DMS114 treated with DMSO at 0.1 percent for 48 hours (cell line): Measurements from ENCODE around the gene MS4A18.

Experiments
- DNase-seq: peaks from one replicate; lab custom pipeline; 2025; ENCODE audit not compliant: unreplicated experiment; lab: John Stamatoyannopoulos, UW

The MS4A18 gene

DNA sequence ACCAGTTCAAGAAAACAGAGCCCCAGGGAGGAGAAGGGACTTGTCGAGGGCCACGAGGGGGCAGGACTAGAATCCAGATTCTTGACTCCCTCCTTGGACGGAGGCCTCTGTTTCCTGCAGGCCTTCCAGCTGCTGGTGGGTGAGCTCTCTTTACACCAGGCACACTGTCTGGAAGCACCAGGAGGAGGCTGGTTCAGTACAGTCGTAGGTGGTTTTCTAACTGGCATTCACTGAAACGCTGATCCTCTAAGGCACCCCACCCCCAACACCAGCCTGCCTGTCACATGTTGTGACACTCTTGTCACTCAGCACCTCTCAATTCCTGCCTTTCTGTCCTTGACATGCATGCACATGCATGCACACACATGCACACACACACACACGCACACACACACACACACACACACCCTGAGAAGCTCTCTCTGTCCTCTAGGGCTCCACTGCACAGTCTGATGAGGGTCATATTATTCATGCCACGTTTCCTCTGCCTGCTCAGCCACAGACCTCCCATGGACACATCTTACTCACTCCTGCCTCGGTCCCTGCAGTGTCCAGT lies 61.4 kb downstream of the MS4A18 start:
- no peak for DNase-seq

DNA sequence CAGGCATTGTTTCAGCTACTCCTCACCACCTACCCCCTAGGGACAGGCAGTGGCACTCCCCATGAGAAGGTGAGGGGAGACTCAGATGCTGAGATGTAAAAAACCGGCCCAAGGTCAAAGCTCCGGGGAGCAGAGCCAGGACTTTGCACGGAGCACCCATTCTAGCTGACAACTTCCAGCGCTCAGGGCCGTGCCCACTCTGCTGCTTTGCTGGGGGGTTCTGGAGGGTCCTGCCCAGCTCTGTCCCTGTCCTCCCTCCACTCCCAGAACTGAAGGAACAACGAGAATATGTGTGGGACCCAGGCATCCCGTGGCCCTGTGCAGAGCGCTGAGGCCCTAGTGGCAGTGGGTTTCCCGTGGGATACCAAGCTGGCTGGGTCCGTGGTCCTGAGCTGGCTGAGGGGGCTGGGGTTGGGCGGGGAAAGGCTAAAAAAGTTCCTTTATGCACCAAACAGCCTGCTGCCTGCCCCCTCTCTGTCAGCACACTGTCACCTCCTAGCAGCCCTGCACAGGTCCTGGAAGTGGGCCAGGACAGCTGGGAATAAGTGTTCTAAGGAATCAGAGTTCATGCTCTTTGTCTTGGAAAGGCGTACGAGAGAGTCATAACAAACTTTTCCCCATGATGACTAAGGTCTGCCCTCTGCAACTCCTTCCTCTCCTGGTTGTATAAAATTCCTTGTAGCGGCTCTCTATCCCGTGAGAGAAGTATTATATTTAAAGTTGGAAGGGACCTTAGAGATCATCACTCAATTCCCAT lies 62.5 kb downstream of the MS4A18 start:
- DNase-seq, result no peak

DNA sequence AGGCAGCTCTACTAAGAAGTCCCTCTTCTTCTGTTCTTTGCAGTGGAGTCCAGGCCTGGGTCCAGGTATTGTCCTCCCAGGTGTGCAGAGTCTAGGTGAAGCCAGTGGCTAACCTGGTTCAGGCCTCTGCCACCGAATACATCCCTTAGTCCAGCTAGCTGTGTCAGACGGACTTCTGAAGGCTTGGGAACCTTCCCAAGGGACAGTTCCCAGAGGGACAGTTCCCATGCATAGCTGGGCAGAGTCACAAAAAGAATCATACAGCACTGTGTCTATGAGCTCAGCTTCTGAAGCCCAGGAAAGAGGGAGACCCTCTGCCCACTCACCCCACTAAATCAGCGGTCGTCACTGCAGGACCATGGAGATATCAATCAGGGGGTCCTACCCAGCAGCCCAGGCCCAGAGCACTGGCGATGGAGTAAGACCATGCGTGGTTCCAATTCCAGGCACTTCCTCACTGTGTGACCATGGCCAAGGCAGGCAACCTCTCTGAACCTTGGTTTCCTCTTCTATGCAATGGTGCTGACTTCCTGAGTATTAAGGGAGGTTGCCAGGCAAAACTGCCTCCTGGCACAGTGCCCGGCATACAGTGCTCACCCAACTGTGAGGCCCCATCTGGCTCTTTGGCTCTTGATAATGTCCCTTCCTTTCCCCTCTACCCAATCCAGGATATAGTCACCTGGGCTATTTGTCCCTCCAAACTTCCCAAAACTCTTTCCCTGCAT lies 64.0 kb downstream of the MS4A18 start:
- DNase-seq, result no peak

DNA sequence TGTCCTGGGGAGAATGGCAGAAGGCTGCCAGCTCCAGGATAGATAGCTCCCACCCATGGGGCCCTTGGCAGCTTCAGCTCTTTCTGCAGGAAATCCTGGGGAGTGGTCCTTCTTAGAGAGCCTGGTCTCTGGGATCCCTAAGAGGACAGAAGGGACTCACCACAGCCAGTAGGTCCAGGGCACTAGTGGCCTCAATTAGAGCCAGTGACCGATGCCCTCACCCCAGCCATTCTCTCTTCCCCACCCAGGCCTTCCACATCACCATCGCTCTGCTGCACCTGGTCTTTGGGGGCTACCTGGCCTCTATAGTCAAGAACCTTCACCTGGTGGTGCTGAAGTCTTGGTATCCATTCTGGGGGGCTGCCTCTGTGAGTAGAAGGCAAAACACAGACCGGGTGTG lies 66.2 kb downstream of the MS4A18 start:
- no peak for DNase-seq

DNA sequence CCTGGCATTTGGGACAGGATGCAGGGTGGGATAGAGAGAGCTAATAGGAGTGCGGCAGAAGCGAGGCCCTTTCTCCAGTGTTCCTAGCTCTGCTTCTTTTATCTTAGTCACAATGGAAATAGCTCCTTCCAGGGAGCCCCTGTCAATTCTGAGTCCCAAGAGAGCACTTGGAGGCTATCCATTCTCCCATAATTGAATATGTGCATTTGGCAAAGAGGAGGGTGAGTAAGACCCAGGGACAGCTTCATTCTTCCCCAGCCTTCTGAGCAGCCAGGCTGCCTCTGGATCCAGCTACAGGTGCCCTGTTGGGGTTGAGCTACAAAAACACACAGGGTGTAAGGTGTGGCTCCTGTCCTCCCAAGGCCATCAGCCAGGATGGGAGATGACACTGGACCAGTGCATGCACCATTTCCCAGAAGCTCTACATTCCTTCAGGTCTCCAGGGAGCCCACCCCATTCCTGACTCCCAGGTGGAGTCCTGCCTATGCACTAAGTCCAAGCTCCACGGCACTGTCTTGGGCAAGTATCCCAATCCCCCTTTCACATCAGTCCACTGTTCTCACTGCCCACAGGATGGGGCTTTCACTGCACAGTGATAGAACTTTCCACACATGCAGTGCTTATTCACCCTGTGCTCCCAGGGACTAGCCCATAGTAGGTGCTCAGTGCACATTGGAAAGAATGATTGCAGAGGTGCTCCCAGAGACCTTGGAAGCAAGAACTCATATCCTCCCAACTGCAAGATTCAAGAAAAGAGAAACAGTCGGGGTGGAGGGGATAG lies 66.8 kb downstream of the MS4A18 start:
- no peak for DNase-seq

DNA sequence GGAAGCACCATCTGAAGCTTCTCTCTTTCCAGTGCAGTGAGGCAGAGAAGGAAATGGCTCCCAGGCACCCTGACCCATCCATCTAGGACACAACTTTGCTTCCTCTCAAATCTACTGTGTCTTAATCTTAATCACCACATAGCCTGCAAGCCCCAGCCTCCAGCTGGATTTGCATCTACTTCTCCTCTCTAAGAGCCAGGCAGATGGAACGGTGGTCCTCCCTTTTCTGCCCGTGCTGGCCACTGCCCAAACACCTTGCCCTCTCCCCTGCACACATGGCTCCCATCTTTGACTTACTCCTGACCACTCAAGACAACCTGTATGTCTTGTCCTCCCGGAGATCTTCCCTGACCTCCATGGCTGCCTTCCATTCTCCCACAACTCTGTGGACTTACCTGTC lies 68.0 kb downstream of the MS4A18 start:
- DNase-seq, result no peak
